ENCODE data around the gene RCBTB2.
"Not testable (repeated sequence)": the region's sequence is repeated elsewhere in the genome, so short reads cannot be mapped to it uniquely, and the experiment has no call there.

Gene RCBTB2

GRCh38 chr13:48532506-48533499 lies at the start of gene RCBTB2:
TSS of gene RCBTB2 (minus strand) at chr13:48533080. CDS start at chr13:48521939, 11,141 bp downstream.
- DNase-seq (peak; percentile 99), ATAC-seq (peak; percentile 94)
- Mint-ChIP-seq H3K27me3 (peaks cover 6% of the 10 kb centered on the region), H3K4me3 (peak within 1 kb of the TSS; percentile 90 to 95), H3K27ac (peak within 1 kb of the TSS; percentile 98 to 99), H3K4me1 (peaks cover 21% of the 10 kb centered on the region), H3K9me3 (peaks cover 6 to 16% of the 10 kb centered on the region in 2 donors)

- peaks cover 66% of the 10 kb centered on the region for H3K27me3 Mint-ChIP-seq
These were observed 49.2 kb upstream of the RCBTB2 start for GRCh38 chr13:48582084-48582483.

GRCh38 chr13:48580896-48581295 lies 48.0 kb upstream of the RCBTB2 start:
- H3K4me1 Mint-ChIP-seq: peaks cover under 1% of the 10 kb centered on the region
- DNase-seq (no peak), ATAC-seq (no peak)
- H3K4me3 Mint-ChIP-seq: no peak overlapping the region
- H3K27me3 Mint-ChIP-seq: peaks cover 71% of the 10 kb centered on the region
- H3K9me3 Mint-ChIP-seq: no peaks in the 10 kb centered on the region
- H3K27ac Mint-ChIP-seq: no peak overlapping the region

More at GRCh38 chr13:48582084-48582483, 49.2 kb upstream of the RCBTB2 start:
- Mint-ChIP-seq H3K27ac (no peak overlapping the region), H3K9me3 (no peaks in the 10 kb centered on the region), H3K4me1 (peaks cover 12% of the 10 kb centered on the region), H3K4me3 (no peak overlapping the region)
- ATAC-seq: no peak
- no peak for DNase-seq

- H3K4me3 Mint-ChIP-seq: no peak overlapping the region
- H3K27me3 Mint-ChIP-seq: peaks cover 75% of the 10 kb centered on the region
- H3K27ac Mint-ChIP-seq: no peak overlapping the region
- H3K9me3 Mint-ChIP-seq: no peaks in the 10 kb centered on the region
- ATAC-seq (no peak), DNase-seq (peak; percentile 39 to 45)
- no peaks in the 10 kb centered on the region for H3K4me1 Mint-ChIP-seq
These were observed 47.4 kb upstream of the RCBTB2 start for GRCh38 chr13:48580185-48580803.

- H3K27me3 Mint-ChIP-seq: peaks cover 73% of the 10 kb centered on the region
- H3K9me3 Mint-ChIP-seq, H3K27ac Mint-ChIP-seq, ATAC-seq, H3K4me3 Mint-ChIP-seq, DNase-seq, H3K4me1 Mint-ChIP-seq: not testable (repeated sequence)
These were observed 47.0 kb upstream of the RCBTB2 start for GRCh38 chr13:48579919-48580180.

GRCh38 chr13:48579165-48579918 lies 46.5 kb upstream of the RCBTB2 start:
- H3K27me3 Mint-ChIP-seq: peaks cover 71% of the 10 kb centered on the region
- no peak for ATAC-seq
- DNase-seq: no peak

GRCh38 chr13:48578516-48579164 lies 45.8 kb upstream of the RCBTB2 start:
- Mint-ChIP-seq H3K4me3 (no peak overlapping the region), H3K4me1 (no peaks in the 10 kb centered on the region), H3K27me3 (peaks cover 69% of the 10 kb centered on the region), H3K27ac (no peak overlapping the region), H3K9me3 (no peaks in the 10 kb centered on the region)
- DNase-seq (no peak), ATAC-seq (no peak)

More at GRCh38 chr13:48579165-48579918, 46.5 kb upstream of the RCBTB2 start:
- H3K4me3 Mint-ChIP-seq: no peak overlapping the region
- H3K9me3 Mint-ChIP-seq: no peaks in the 10 kb centered on the region
- no peak overlapping the region for H3K27ac Mint-ChIP-seq
- no peaks in the 10 kb centered on the region for H3K4me1 Mint-ChIP-seq

- ATAC-seq (no peak), DNase-seq (no peak)
- H3K27me3 Mint-ChIP-seq: peaks cover 48% of the 10 kb centered on the region
- no peaks in the 10 kb centered on the region for H3K4me1 Mint-ChIP-seq
- H3K27ac Mint-ChIP-seq: no peak overlapping the region
- no peaks in the 10 kb centered on the region for H3K9me3 Mint-ChIP-seq
- H3K4me3 Mint-ChIP-seq: no peak overlapping the region
These were observed 43.6 kb upstream of the RCBTB2 start for GRCh38 chr13:48576448-48577010.

- Mint-ChIP-seq H3K9me3 (no peaks in the 10 kb centered on the region), H3K4me3 (no peak overlapping the region), H3K27ac (no peak overlapping the region), H3K4me1 (peaks cover 7% of the 10 kb centered on the region), H3K27me3 (peaks cover 45% of the 10 kb centered on the region)
- DNase-seq: no peak
- no peak for ATAC-seq
These were observed 42.2 kb upstream of the RCBTB2 start for GRCh38 chr13:48575031-48575430.

- no peak overlapping the region for H3K27ac Mint-ChIP-seq
- no peak overlapping the region for H3K4me3 Mint-ChIP-seq
- H3K9me3 Mint-ChIP-seq: no peaks in the 10 kb centered on the region
- H3K27me3 Mint-ChIP-seq: peaks cover 53% of the 10 kb centered on the region
- no peak for DNase-seq
- peaks cover 7% of the 10 kb centered on the region for H3K4me1 Mint-ChIP-seq
- ATAC-seq: no peak
These were observed 41.3 kb upstream of the RCBTB2 start for GRCh38 chr13:48574041-48574796.

GRCh38 chr13:48573213-48574007 lies 40.5 kb upstream of the RCBTB2 start:
- no peak for ATAC-seq
- H3K27ac Mint-ChIP-seq: no peak overlapping the region

GRCh38 chr13:48571126-48571913 lies 38.4 kb upstream of the RCBTB2 start:
- peaks cover 7% of the 10 kb centered on the region for H3K4me1 Mint-ChIP-seq
- no peak for DNase-seq
- H3K9me3 Mint-ChIP-seq: no peaks in the 10 kb centered on the region
- H3K4me3 Mint-ChIP-seq: no peak overlapping the region
- ATAC-seq: no peak
- H3K27me3 Mint-ChIP-seq: peaks cover 62% of the 10 kb centered on the region
- no peak overlapping the region for H3K27ac Mint-ChIP-seq

More at GRCh38 chr13:48573213-48574007, 40.5 kb upstream of the RCBTB2 start:
- no peak for DNase-seq
- H3K9me3 Mint-ChIP-seq: no peaks in the 10 kb centered on the region
- peaks cover 61% of the 10 kb centered on the region for H3K27me3 Mint-ChIP-seq
- peaks cover 7% of the 10 kb centered on the region for H3K4me1 Mint-ChIP-seq
- no peak overlapping the region for H3K4me3 Mint-ChIP-seq

GRCh38 chr13:48570216-48570828 lies 37.4 kb upstream of the RCBTB2 start:
- H3K9me3 Mint-ChIP-seq: no peaks in the 10 kb centered on the region
- peaks cover 60% of the 10 kb centered on the region for H3K27me3 Mint-ChIP-seq
- H3K4me1 Mint-ChIP-seq: peaks cover 7% of the 10 kb centered on the region
- no peak overlapping the region for H3K27ac Mint-ChIP-seq
- ATAC-seq: no peak
- H3K4me3 Mint-ChIP-seq: no peak overlapping the region
- no peak for DNase-seq
